ENCODE data around the gene SPRN.

- TF ChIP-seq CTCF (IDR thresholded peaks at IDR 0.05) = no peak
- TF ChIP-seq POLR2A (IDR thresholded peaks at IDR 0.05) = no peak
These were observed 33.7 kb upstream of the SPRN start for GRCh38 chr10:133458021-133458709.
